Measurements from ENCODE around the gene RAD51B. TPM values are rescaled to one million over a fixed set of nuclear protein-coding genes. Genes with fewer than 3 reads are reported as not detected.
A peak's percentile ranks its signal among the peaks of the same experiment; 100 is the strongest.
"Not testable (repeated sequence)": the region's sequence is repeated elsewhere in the genome, so short reads cannot be mapped to it uniquely, and the experiment has no call there.

The RAD51B gene
- total RNA-seq, 4 donors from 2014 or later, result 12.6 to 26.4 (median 16.7) TPM

DNA sequence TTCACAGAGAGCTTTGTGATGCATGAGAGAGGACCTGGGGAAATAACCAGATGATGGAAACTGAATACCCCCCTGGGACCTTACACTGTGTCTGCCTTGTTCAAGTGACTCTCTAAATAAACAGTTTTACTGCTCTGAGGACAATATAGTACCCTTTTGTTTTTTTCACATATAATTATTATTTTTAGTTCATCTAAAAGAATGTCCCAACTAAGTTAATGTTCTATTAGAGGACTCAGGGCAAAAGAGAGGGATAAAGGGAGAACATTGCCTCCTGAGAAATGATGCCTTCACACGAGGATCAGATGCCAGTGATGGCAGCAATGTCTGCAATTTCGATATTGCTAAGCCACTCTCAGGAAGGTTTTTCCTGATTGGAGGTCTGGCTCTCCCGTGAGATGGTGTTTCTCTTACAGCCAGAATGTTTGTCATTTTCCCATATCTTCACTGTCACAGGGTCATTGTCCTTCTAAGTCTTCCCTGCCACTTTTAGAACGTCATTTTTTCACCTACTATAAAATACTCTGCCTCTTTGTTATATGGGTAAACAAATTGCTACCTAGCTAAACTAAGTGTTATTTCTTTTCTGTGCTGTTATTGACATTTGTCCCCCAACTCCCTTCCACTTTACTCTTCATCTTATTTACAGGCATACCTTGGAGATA is 201.6 kb downstream of the RAD51B start:
- H3K27ac ChIP-seq, result no peak overlapping the region
- DNase-seq (ENCODE audit: low spot score in 2 of 2), result no peak

DNA sequence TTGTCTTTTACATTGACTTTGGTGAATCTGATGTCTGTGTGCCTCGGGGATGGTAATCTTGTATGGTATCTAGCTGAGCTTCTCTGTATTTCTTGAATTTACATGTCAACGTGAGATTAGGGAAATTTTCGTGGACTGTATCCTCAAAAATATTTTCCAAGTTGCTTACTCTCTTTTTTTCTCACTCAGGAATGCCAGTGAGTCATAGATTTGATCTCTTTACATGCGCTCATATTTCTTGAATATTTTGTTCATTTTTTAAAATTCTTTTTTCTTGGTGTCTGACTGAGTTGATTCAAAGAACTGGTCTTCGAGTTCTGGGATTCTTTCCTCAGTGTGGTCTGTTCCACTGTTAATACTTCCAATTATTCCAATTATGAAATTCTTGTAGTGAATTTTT is 207.7 kb downstream of the RAD51B start:
- DNase-seq (ENCODE audit: low spot score in 2 of 2), result no peak
- H3K27ac ChIP-seq, result no peak overlapping the region
- peaks cover 0 to 17% (median 0%) of the 10 kb centered on the region in 4 donors for H3K9me3 ChIP-seq
- peaks cover 0 to 3% (median 0%) of the 10 kb centered on the region in 4 donors for H3K4me1 ChIP-seq
- TF ChIP-seq POLR2A (IDR thresholded peaks at IDR 0.05), result no peak
- TF ChIP-seq, protein P1, sequence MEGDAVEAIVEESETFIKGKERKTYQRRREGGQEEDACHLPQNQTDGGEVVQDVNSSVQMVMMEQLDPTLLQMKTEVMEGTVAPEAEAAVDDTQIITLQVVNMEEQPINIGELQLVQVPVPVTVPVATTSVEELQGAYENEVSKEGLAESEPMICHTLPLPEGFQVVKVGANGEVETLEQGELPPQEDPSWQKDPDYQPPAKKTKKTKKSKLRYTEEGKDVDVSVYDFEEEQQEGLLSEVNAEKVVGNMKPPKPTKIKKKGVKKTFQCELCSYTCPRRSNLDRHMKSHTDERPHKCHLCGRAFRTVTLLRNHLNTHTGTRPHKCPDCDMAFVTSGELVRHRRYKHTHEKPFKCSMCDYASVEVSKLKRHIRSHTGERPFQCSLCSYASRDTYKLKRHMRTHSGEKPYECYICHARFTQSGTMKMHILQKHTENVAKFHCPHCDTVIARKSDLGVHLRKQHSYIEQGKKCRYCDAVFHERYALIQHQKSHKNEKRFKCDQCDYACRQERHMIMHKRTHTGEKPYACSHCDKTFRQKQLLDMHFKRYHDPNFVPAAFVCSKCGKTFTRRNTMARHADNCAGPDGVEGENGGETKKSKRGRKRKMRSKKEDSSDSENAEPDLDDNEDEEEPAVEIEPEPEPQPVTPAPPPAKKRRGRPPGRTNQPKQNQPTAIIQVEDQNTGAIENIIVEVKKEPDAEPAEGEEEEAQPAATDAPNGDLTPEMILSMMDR (IDR thresholded peaks at IDR 0.05), result no peak
- H3K36me3 ChIP-seq, result peaks cover 0 to 4% (median 0%) of the 10 kb centered on the region in 3 donors
- no peak overlapping the region for H3K4me3 ChIP-seq
- WGBS, 2 donors, result 75 to 80% methylated on average over 5 of the region's 5 CpGs
- no peaks in the 10 kb centered on the region for H3K27me3 ChIP-seq

More for the DNA sequence above, 201.6 kb downstream of the RAD51B start:
- no peak overlapping the region for H3K4me3 ChIP-seq
- no peak for TF ChIP-seq POLR2A (IDR thresholded peaks at IDR 0.05)
- TF ChIP-seq EP300 (IDR thresholded peaks at IDR 0.05), result no peak
- TF ChIP-seq, protein P1 (IDR thresholded peaks at IDR 0.05), result no peak
- H3K36me3 ChIP-seq, result peaks cover 0 to 4% (median 0%) of the 10 kb centered on the region in 3 donors
- peaks cover 0 to 5% (median 0%) of the 10 kb centered on the region in 4 donors for H3K4me1 ChIP-seq
- no peaks in the 10 kb centered on the region for H3K27me3 ChIP-seq
- 28 to 38% methylated on average over 4 of the region's 4 CpGs for WGBS, 2 donors
- peaks cover 0 to 7% (median 0%) of the 10 kb centered on the region in 4 donors for H3K9me3 ChIP-seq

DNA sequence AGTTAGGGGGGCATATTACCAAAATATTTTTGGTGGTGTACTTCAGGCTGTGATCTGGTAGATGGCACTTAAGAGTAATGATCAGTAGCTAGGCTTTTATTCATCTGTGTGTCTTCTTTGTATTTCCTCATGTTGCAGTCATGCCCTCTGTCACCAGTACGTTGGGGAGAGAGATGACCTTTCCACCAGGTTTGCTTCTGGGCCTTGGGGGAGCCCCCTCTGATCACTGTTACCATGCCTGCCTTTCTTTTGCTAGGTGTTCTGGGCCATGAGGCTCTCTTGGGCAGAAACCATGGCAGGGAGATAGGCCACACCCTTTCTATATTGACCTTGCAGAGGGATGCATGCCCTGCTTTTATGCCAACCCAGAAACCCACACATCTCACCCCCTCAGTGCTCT is 208.5 kb downstream of the RAD51B start:
- no peak overlapping the region for H3K4me3 ChIP-seq
- H3K27ac ChIP-seq, result no peak overlapping the region
- no peak for TF ChIP-seq EP300 (IDR thresholded peaks at IDR 0.05)
- TF ChIP-seq POLR2A (IDR thresholded peaks at IDR 0.05), result no peak
- TF ChIP-seq, protein P1 (IDR thresholded peaks at IDR 0.05), result no peak
- no peak for DNase-seq (ENCODE audit: low spot score in 2 of 2)
- H3K36me3 ChIP-seq, result peaks cover 0 to 4% (median 0%) of the 10 kb centered on the region in 3 donors
- peaks cover 0 to 6% (median 0%) of the 10 kb centered on the region in 4 donors for H3K4me1 ChIP-seq
- H3K27me3 ChIP-seq, result no peaks in the 10 kb centered on the region
- WGBS, 2 donors, result 67 to 83% methylated on average over 1 of the region's 1 CpG
- peaks cover 0 to 15% (median 0%) of the 10 kb centered on the region in 4 donors for H3K9me3 ChIP-seq

DNA sequence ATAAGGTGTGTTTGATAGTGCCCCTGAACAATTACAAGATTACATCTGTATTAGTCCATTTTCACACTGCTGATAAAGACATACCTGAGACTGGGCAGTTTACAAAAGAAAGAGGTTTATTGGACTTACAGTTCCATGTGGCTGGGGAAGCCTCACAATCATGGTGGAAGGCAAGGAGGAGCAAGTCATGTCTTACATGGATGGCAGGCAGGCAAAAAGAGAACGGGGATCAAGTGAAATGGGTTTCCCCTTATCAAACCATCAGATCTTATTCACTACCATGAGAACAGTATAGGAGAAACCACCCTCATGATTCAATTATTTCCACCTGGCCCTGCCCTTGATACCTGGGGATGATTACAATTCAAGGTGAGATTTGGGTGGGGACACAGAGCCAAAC is 211.4 kb downstream of the RAD51B start:
- Histone ChIP-seq H3K9me3 (peaks cover 0 to 10% (median 0%) of the 10 kb centered on the region in 4 donors), H3K4me1 (peaks cover 0 to 13% (median 0%) of the 10 kb centered on the region in 4 donors)
- WGBS, 2 donors, result 90 to 100% methylated on average over 1 of the region's 1 CpG
- not testable (repeated sequence) for DNase-seq (ENCODE audit: low spot score in 2 of 2); H3K36me3 ChIP-seq; H3K27me3 ChIP-seq; H3K4me3 ChIP-seq; H3K27ac ChIP-seq

DNA sequence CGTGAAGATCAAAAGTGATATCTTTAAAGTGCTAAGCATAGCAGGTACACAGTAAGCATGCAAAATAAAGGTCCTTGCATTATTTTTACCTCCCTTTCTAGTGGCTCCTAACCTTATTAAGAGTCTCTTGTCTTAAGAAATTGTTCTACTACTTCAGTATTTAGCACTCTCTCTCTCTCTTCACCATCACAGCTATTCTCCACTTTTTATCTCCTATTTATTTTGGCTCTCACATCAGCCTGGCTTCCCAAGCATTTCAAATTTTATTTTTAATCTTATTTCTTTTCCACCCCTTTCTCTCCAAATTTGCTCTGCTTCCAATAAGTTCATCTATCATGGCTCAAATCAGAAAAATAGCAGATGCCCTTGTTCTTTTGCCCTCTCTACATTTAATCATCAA is 212.6 kb downstream of the RAD51B start:
- Histone ChIP-seq H3K36me3 (no peaks in the 10 kb centered on the region), H3K27ac (peak overlapping the region in 1 of 4 donors; percentile 26), H3K27me3 (no peaks in the 10 kb centered on the region), H3K4me1 (peaks cover 0 to 20% (median 0%) of the 10 kb centered on the region in 4 donors), H3K9me3 (peaks cover 0 to 10% (median 0%) of the 10 kb centered on the region in 4 donors), H3K4me3 (no peak overlapping the region)
- WGBS, 2 donors, result 73 to 81% methylated on average over 1 of the region's 1 CpG
- TF ChIP-seq POLR2A (IDR thresholded peaks at IDR 0.05), result no peak
- TF ChIP-seq, protein P1 (IDR thresholded peaks at IDR 0.05), result no peak
- TF ChIP-seq EP300 (IDR thresholded peaks at IDR 0.05), result no peak
- DNase-seq (ENCODE audit: low spot score in 2 of 2), result no peak

Data from tibial nerve (tissue), 4 donors.